Cardiac septum (tissue), 1 donor: ENCODE data around the gene P2RY1. TPM values are rescaled to one million over a fixed set of nuclear protein-coding genes. Genes with fewer than 3 reads are reported as not detected.
A peak's percentile ranks its signal among the peaks of the same experiment; 100 is the strongest.

Experiments
- DNase-seq: peaks from one replicate; pipeline ENCODE4 v3.0.0-alpha.2; 2020; ENCODE audit warnings: low spot score
- intact Hi-C: fragments of 100-400 bp; cut with DNase I; formaldehyde crosslinking; loops from one replicate; pipeline ENCODE4 v1.14.0; 2022
- long read RNA-seq: library from polyadenylated mRNA; unstranded; transcript quantifications from one replicate; pipeline ENCODE4 v2.0.0, GENCODE V29; 2021
- total RNA-seq: library from RNA; stranded (reverse); fragmentation: NEBNext Ultra II Directional; extraction: Animal tissue kit (Norgen Biotek cat#: 25700); gene quantifications from one replicate; pipeline ENCODE4 v1.2.1, GENCODE V29; 2021
- donor health status: DM: no; HTN: no; CAD: no.

Gene P2RY1
- 4.8 TPM for total RNA-seq
- long read RNA-seq, full-length matches to known transcripts = 6 of 6 reads
- long read RNA-seq, partial matches to known transcripts = 0 of 6 reads
- long read RNA-seq, other reads (novel, unspliced or antisense) = 0 of 6 reads

DNA sequence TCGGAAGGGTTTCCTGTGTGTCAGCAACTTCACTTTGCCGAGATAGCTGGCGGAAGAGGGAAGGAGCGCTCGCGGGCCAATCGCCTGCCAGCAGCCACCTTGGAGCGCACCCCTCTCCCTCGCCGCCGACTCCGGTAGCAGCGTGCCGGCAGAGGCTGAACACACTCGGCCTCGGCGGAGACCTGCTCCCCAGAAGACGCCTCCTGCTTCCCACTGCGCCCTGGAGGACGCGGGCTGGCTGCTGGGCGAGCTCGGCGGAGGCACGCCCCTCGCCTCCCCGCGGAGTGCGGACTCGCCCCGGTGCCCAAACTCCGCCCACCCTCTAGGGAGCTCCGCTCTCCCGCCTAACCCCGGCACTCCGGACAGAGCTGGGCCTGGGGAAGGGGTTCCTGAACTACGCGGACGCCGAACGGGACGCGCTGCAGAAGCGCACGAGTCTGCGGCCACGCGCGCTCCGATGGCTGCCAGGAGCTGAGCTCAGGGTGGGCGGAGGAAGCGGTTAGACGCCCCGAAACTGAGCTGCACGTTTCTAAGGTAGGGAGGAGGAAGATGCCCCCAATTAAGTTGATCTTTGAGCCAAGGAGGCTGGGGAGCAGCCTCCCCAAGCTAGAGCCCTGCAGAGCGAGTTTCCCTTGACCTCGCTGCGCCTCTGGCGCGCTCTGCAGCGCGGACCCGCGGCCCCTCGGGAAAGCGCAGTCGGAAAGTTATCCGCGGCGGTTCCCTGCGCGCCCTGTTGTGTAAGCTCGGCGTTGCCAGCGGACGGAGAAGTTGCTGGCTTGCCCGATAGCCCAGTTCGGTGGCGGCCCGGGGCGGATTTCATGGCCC, at the start of gene P2RY1:
Gene P2RY1 (plus strand): TSS at position 356 of the 825 bp plus-strand sequence. CDS start 652 bp downstream, outside the sequence.
- DNase-seq = peak; percentile 83
- intact Hi-C loops = loop anchor here (10.0 kb wide), 2 partner anchors 250 to 630 kb away; no protein-coding TSS in a partner anchor

- no peak for DNase-seq
- intact Hi-C loops = no loop called here
Observed at GRCh38 chr3:152786977-152787681, 47.8 kb upstream of the P2RY1 start.

GRCh38 chr3:152790651-152791387, 44.1 kb upstream of the P2RY1 start:
- intact Hi-C loops = no loop called here
- DNase-seq = no peak

- intact Hi-C loops = no loop called here
- no peak for DNase-seq
Observed at GRCh38 chr3:152793969-152794368, 41.0 kb upstream of the P2RY1 start.

DNA sequence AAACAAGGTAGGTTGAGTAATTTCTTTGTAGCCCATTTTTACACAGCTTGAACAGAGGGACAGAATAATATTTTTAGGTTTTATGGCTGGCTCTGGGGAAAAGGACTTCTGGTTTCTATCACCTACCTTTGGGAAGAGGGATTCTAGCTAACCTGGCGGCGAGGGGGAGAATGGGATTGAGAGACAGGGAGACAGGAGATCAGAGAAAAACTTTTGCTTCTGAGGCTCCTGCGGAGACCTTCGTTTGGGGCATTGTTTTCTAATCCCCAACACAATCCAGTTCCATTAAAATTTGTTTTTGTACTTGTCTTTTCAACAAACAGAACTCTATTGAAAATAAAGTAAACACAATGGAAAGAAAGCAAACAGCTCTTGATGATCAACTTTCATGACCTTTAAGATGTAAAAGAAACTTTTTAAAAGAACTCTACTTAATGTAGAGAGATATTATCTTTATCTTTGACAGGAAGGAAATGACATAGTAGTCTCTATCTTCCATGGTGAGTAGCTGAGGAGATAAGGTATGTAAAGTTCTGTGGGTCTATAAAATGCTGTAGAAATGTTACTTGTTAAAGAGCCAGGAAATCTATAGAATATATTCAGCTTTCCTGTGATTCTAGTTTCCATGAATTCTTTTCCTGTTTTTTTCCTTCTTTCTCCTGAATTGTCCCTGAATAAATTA, 37.0 kb upstream of the P2RY1 start:
- intact Hi-C loops = no loop called here
- no peak for DNase-seq

DNA sequence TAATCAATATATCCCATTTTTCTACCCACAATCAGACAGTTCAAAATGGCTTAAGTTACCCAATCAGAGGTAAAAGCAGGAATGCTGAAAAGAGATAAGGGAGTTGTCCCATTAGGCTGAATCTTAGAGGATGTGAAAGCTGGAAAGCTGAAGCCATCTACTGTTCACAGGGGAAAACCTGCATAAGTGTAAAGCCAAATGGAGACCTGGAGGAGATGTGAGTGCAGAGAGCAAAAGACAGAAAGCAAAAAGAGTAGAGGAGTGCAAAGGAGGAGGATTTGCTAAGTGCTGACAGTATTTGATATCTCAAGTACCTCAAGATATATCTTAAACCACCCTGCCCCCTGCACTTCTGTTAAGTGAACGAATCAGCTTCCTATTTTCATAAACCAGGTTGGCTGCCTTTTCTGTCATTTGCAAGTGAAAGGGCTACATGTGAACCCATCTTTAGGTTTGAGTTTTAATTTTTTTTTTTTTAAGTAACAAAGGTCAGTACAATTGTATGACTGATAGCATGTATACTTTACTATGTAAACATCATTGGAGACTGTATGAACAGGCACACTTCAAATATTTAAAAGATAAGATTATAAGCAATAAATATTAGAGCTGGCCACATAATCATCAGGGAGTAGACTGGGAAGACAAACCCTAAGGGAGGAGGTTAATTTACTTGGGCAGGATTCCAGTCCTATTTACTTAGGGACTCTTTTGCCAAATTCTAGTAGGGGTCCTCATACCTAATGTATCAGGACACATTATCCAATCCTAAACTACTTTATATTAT, 22.8 kb upstream of the P2RY1 start:
- DNase-seq = no peak
- intact Hi-C loops = no loop called here

- intact Hi-C loops = no loop called here
- DNase-seq = no peak
Observed at GRCh38 chr3:152817400-152817799, 17.5 kb upstream of the P2RY1 start.

DNA sequence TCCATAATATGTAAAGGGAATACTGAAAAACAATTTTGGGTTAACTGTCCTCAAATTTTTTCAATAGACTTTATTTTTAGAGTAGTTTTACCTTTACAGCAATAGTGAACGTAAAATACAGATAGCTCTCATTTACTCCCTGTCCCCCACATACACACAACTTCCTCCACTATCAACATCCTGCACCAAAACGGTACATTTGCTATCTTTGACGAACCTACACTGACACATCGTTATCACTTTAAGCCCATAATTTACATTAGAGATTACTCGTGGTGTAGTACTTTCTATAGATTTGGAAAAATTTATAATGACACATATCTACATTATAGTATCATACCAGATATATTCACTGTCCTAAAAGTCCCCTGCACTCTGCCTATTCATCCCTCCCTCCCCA, 16.9 kb upstream of the P2RY1 start:
- DNase-seq = no peak
- intact Hi-C loops = no loop called here

DNA sequence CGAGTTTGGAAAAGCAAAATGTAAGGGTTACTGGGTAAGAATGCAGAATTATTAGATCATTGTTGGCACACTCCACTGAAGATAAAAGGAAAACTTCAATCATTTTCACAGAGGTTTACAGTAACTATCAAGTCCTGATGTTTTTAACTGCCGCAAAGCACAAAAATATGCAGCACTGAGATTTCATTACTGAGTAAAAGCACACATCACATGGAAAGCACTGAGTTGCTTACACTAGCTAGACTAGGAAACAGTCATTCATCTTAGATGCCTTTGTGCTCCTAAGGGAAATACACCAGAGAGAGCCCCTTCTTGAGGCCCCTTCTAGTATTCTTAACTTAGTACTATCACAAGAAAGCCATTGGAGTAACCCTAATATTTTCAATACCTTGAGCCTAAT, 11.8 kb upstream of the P2RY1 start:
- intact Hi-C loops = no loop called here
- DNase-seq = no peak

DNA sequence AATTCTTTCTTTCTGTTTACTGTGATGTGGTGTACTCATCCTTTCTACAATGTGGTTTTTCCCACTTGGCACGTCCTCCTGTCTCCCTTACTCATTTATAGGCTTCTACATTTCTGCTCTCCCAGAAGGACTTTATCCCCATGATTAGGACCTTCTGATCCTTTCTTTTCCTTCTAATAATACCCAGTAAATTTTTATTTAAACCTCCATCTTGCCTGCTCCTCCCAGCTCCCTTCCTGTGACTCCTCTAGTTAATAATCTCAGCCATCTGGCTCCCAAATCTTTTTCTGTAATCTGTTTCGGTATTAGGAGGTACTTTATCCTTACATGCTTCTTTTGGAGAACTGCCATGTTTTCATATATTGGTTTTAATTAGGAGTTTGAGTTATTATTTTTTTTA, 11.2 kb upstream of the P2RY1 start:
- intact Hi-C loops = no loop called here

DNA sequence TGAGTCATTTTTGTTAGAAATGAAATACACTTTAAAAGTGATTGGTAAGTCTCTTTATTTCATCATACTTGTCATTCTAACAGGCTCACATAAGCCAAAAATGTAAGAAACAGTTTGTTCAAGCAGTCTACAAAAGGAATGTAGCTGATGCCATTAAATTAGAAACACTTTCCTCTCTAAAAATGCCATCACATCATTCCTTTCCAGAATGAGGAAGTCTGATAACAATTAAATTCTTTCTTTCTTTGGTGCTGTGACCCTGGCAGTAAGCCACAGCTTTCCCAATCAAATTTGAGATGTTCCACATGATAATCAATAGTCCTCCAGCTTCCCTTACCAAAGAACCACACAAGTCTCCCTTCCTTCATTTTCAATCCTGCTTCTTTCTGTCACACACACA, 9.4 kb upstream of the P2RY1 start:
- intact Hi-C loops = no loop called here

More for the DNA sequence above, 11.2 kb upstream of the P2RY1 start:
- DNase-seq = no peak

GRCh38 chr3:152826476-152826875, 8.5 kb upstream of the P2RY1 start:
- no peak for DNase-seq
- intact Hi-C loops = no loop called here

More for the DNA sequence above, 9.4 kb upstream of the P2RY1 start:
- DNase-seq = no peak

- no peak for DNase-seq
- intact Hi-C loops = no loop called here
Observed at GRCh38 chr3:152827313-152827712, 7.6 kb upstream of the P2RY1 start.

DNA sequence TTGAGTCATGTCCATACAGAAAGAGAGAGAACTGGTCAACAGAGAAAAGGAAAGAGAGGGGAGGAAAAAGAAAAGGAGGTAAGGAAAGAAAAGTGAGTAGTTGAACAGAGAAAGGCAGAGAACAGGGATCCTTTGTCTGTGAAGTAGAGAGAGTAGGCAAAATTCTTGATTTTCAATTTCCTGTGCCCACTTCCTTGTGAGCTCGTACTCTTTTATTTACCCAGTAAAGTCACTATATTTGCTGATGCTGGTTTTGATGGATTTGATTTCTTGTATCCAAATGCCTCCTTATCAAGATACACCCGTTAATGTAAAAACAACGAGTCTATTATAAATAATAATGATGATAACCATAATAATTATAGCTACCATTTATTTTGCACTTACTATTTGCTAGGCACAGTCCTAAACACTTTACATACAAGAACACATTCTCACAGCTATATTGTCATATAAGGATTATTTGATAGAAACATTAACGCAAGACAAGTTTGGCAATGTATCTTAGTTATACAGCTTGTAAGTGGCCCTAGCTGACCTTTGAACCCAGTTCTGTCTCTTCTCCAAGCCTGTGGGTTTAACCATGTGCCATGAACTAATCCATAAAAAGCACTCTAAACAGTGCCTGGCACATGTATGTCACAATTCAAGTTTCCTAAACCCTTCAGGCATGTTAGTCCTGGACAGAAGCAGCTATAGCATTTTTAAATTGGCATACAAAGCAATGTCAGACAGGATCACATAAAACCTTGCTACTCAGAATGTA, 6.7 kb upstream of the P2RY1 start:
- intact Hi-C loops = no loop called here
- DNase-seq = no peak

- intact Hi-C loops = loop anchor here (10.0 kb wide), 2 partner anchors 245 to 625 kb away; no protein-coding TSS in a partner anchor
- DNase-seq = no peak
Observed at GRCh38 chr3:152830245-152830644, 4.7 kb upstream of the P2RY1 start.

DNA sequence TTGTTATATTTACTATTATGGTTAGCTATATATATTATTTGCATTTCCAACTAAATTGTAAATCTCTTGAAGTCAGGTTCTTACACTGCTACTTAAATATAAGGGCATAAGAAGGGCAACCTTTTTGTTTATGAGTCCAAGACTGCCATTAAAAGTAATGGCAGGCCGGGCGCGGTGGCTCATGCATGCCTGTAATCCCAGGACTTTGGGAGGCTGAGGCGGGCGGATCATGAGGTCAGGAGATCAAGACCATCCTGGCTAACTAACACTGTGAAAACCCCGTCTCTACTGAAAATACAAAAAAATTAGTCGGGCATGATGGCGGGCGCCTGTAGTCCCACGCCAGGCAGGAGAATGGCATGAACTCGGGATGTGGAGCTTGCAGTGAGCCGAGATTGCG, 2.9 kb upstream of the P2RY1 start:
- intact Hi-C loops = loop anchor here (10.0 kb wide), 2 partner anchors 247 to 627 kb away; no protein-coding TSS in a partner anchor
- no peak for DNase-seq

- DNase-seq = no peak
- intact Hi-C loops = loop anchor here (10.0 kb wide), 2 partner anchors 248 to 628 kb away; no protein-coding TSS in a partner anchor
Observed at GRCh38 chr3:152833089-152833488, 1.8 kb upstream of the P2RY1 start.
